Cardiac muscle cell (in vitro differentiated cells and primary cell): ENCODE data around the gene TMEM214. TPM values are rescaled to one million over a fixed set of nuclear protein-coding genes. Genes with fewer than 3 reads are reported as not detected.

Experiments
- DNase-seq, 2 donors: peaks; one replicate each; pipeline versions ENCODE4 v3.0.0 to v3.0.0-alpha.2; 2010 to 2017; ENCODE audit warnings: low read depth in 1 of 2, low spot score in 1 of 2
- H3K27ac ChIP-seq: fragments of 200-600 bp; sonication (generic); 2 replicates; pipeline ENCODE4 v1.5.1; 2016
- H3K27me3 ChIP-seq: fragments of 200-600 bp; sonication (generic); 2 replicates; pipeline ENCODE4 v1.6.0; 2016; ENCODE audit warnings: control low read depth
- H3K36me3 ChIP-seq: fragments of 200-600 bp; sonication (generic); 2 replicates; pipeline ENCODE4 v1.5.1; 2016; ENCODE audit warnings: control low read depth
- H3K4me1 ChIP-seq: fragments of 200-600 bp; sonication (generic); 2 replicates; pipeline ENCODE4 v1.8.1; 2017; ENCODE audit warnings: low read depth, mild to moderate bottlenecking, mixed run types
- H3K4me3 ChIP-seq: fragments of 200-600 bp; sonication (generic); 2 replicates; pipeline ENCODE4 v1.5.1; 2016; ENCODE audit warnings: mild to moderate bottlenecking
- H3K9me3 ChIP-seq: fragments of 200-600 bp; sonication (generic); 2 replicates; pipeline ENCODE4 v1.5.1; 2017; ENCODE audit warnings: low read depth, mild to moderate bottlenecking, control low read depth
- polyA plus RNA-seq: library from polyadenylated mRNA; unstranded; fragments of >200 nt; fragmentation: Nextera tagmentation; extraction: Ambion mirVana; gene quantifications from 2 replicates; pipeline ENCODE4 v1.2.1, GENCODE V29; 2016
- total RNA-seq: library from RNA; depleted of rRNA; stranded (reverse); fragments of >200 nt; gene quantifications from 2 replicates; pipeline ENCODE4 v1.2.3, GENCODE V29; 2016
- TF ChIP-seq, protein P1 (sequence below): IDR thresholded peaks from 2 replicates; pipeline ENCODE4 v1.5.1; 2012; ENCODE audit warnings: low read depth, mild to moderate bottlenecking, low read length

TMEM214 gene
- total and polyA plus RNA-seq, 2 experiments from 2014 or later = 38.9 to 66.3 TPM

DNA sequence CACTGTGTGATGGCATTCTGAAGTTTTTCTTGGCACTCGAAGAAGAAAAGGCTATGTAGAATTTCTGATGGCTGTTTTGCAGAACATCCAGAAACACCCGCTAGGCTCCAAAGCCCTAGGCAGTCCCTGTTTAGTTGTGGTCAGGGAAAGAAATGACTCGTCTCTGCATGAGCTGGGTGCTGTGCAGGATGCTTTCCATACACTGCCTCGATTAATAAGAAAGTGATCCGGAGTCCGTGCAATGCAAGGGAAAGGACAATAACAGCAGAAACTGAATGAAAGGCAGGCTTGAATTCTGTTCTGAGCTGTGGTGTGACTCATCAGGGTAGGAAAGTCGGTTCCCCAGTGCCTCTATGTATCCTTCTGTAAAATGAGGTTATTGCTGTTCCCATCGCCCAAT is 43.6 kb upstream of the TMEM214 start:
- Histone ChIP-seq H3K27ac (no peak overlapping the region), H3K27me3 (no peaks in the 10 kb centered on the region), H3K4me1 (no peaks in the 10 kb centered on the region), H3K36me3 (no peaks in the 10 kb centered on the region), H3K9me3 (no peaks in the 10 kb centered on the region), H3K4me3 (no peak overlapping the region)
- peak in 1 of 2 donors; percentile 25 for DNase-seq
- TF ChIP-seq, protein P1, sequence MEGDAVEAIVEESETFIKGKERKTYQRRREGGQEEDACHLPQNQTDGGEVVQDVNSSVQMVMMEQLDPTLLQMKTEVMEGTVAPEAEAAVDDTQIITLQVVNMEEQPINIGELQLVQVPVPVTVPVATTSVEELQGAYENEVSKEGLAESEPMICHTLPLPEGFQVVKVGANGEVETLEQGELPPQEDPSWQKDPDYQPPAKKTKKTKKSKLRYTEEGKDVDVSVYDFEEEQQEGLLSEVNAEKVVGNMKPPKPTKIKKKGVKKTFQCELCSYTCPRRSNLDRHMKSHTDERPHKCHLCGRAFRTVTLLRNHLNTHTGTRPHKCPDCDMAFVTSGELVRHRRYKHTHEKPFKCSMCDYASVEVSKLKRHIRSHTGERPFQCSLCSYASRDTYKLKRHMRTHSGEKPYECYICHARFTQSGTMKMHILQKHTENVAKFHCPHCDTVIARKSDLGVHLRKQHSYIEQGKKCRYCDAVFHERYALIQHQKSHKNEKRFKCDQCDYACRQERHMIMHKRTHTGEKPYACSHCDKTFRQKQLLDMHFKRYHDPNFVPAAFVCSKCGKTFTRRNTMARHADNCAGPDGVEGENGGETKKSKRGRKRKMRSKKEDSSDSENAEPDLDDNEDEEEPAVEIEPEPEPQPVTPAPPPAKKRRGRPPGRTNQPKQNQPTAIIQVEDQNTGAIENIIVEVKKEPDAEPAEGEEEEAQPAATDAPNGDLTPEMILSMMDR = no peak

DNA sequence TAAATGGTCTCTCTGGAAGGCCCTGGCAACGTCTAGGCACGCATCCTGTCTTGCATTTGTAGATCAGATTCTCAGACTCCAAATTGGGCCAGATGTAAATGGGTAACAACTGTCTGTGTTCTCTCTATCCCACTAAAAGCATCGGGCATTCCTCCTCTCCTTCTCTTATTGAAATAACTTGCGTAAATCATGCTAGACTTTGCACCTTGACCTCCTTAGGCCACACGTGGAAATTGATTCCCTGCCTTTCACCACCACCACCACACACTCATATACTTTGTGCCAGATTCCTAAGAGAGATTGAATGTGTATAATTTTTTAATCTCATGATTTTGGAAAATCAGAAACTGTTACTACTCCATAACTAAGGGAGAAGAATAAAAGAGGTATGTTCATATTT is 41.0 kb upstream of the TMEM214 start:
- TF ChIP-seq, protein P1 = no peak
- no peak for DNase-seq
- Histone ChIP-seq H3K27me3 (no peaks in the 10 kb centered on the region), H3K36me3 (no peaks in the 10 kb centered on the region), H3K4me1 (no peaks in the 10 kb centered on the region), H3K27ac (no peak overlapping the region), H3K9me3 (no peaks in the 10 kb centered on the region), H3K4me3 (no peak overlapping the region)

DNA sequence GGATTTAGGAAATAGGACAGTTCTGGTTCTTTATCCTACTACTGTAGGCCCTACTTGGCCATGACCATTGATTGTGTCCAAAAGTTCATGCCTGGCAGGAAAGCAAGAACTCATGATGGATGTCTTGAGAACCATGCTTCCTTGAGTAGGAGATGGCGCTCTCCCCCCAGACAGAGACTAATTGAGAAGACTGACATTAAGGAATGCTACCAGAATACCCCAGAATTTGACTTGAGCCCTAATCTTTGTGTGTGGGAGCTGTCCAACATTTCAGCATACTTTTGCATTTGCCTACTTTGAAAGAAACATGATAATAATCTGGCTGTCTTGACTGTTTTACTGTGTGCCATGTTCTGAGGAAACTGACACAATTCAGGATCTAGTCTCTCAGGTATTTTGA is 39.0 kb upstream of the TMEM214 start:
- H3K4me1 ChIP-seq = no peaks in the 10 kb centered on the region
- peak in 1 of 2 donors; percentile 34 for DNase-seq

DNA sequence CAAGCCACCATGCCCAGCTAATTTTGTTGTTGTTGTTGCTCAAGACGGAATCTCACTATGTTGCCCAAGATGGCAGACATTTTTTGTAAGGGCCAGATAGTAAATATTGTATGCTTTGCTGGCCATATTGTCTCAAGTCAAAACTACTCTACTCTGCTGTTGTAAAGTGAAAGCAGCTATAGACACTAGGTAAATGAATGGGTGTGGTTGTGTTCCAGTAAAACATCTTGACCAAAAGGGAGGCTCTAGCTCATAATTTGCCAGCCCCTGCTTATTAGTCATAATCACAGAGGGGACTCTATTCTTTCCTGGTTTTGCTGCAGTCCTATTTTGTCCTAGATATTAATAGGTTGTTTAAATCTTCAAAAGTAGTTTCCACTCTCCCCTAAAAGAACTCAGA is 37.8 kb upstream of the TMEM214 start:
- DNase-seq = no peak
- Histone ChIP-seq H3K27ac (no peak overlapping the region), H3K27me3 (no peaks in the 10 kb centered on the region), H3K4me3 (no peak overlapping the region), H3K36me3 (no peaks in the 10 kb centered on the region), H3K9me3 (no peaks in the 10 kb centered on the region), H3K4me1 (no peaks in the 10 kb centered on the region)
- TF ChIP-seq, protein P1 = no peak

More for the DNA sequence above, 39.0 kb upstream of the TMEM214 start:
- Histone ChIP-seq H3K9me3 (no peaks in the 10 kb centered on the region), H3K27me3 (no peaks in the 10 kb centered on the region), H3K4me3 (no peak overlapping the region), H3K27ac (no peak overlapping the region), H3K36me3 (no peaks in the 10 kb centered on the region)
- TF ChIP-seq, protein P1 = no peak

DNA sequence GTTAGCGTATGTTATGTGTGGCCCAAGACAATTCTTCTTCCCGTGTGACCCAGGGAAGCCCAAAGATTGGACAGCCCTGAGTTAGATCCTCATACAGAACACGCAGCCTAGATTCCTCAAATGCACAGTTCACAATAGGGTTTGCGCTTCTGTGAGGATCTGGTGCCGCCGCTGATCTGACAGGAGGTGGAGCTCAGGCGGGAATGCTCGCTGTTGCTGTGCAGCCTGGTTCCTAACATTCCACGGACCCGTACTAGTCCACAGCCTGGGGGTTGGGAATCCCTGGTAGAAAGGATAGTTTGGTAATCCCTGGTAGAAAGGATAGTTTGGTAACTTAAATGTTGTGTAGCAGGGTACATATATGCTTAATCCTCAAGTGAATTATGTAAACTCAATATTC is 35.4 kb upstream of the TMEM214 start:
- DNase-seq = no peak
- no peak overlapping the region for H3K4me3 ChIP-seq
- no peaks in the 10 kb centered on the region for H3K36me3 ChIP-seq
- H3K4me1 ChIP-seq = peaks cover 9% of the 10 kb centered on the region
- H3K9me3 ChIP-seq = no peaks in the 10 kb centered on the region
- H3K27me3 ChIP-seq = no peaks in the 10 kb centered on the region
- H3K27ac ChIP-seq = no peak overlapping the region
- TF ChIP-seq, protein P1 = no peak

DNA sequence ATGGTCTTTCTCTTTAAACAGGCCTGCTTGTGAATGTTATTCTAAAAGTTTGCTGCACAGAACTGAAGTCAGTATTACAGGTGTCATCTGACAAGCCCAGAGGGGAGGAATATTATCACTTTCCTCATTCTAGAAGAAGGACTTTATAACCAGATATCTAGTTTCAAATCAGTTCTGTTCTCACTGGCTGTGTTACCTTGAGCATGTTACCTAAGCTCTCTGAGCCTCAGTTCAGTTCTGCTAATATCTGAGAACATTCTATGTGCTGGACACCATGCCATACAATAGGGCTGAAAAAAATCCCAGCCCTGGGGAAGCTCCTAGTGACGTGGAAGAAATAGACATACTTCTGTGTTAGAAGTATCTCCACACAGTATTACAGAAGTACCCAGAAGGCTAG is 34.4 kb upstream of the TMEM214 start:
- DNase-seq = no peak
- Histone ChIP-seq H3K9me3 (no peaks in the 10 kb centered on the region), H3K4me1 (peaks cover 18% of the 10 kb centered on the region), H3K27ac (peak overlapping the region; percentile 3), H3K36me3 (no peaks in the 10 kb centered on the region), H3K27me3 (no peaks in the 10 kb centered on the region), H3K4me3 (no peak overlapping the region)
- TF ChIP-seq, protein P1 = no peak
